GM10248 (cell line): ENCODE measurements around the gene ARHGAP21.

Experiments
- CTCF ChIA-PET: fragments of 300-600 bp; sonication (Branson Sonifier 250); formaldehyde crosslinking; extraction: SDS; loops from one replicate; lab custom pipeline; 2021; ENCODE audit warnings: antibody characterized with exemption; lab: Yijun Ruan, JAX
- POLR2A ChIA-PET: fragments of 350-650 bp; sonication (Branson Sonifier 250); formaldehyde crosslinking; extraction: SDS; loops from one replicate; lab custom pipeline; 2020; ENCODE audit warnings: antibody characterized with exemption; lab: Yijun Ruan, JAX
- DNase-seq: peaks from one replicate; pipeline ENCODE4 v3.0.0; 2012; ENCODE audit errors: extremely low spot score
- CTCF ChIP-seq: IDR thresholded peaks from 2 replicates; pipeline ENCODE4 v1.5.1; 2012; ENCODE audit warnings: mild to moderate bottlenecking, low read depth; ENCODE audit errors: extremely low read depth, missing control alignments, control extremely low read depth

ARHGAP21 gene

GRCh38 chr10:24575481-24576002 is 148.1 kb downstream of the ARHGAP21 start:
- no peak for TF ChIP-seq CTCF
- ChIA-PET CTCF (interaction anchor here (1.3 kb wide), 1 partner anchor 19 kb away, joined by 3 read pairs; no protein-coding TSS in a partner anchor), POLR2A (no interaction called here)
- no peak for DNase-seq

DNA sequence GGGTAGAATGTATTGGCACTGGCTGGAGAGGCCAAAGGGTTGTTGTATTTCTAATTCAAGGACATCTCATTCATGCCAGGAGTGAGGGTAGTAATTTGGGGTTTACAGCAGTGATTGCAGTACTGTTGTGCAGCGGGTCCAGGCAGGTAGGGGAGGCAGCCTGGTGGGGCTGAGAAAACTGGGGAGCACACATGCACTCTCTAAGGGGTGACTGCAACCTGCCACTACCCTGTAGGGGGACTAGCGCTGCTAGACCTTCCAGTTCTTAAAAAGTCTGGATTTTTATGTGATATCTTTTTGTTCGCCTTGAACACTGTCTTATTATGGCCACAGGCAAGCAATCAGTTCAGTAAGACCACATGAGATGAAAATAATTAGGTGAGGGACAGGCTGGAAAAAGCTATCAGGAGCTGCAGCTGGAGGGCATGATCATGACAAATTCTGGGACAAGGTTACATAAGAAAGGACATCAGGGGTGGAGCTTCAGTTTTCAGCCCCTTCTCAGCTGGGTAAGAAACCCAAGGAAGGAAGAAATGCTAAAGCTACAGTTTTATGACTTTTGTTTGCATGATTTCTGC is 149.0 kb downstream of the ARHGAP21 start:
- no peak for TF ChIP-seq CTCF
- CTCF ChIA-PET = interaction anchor here (1.3 kb wide), 1 partner anchor 18 kb away, joined by 3 read pairs; no protein-coding TSS in a partner anchor
- POLR2A ChIA-PET = no interaction called here

GRCh38 chr10:24574161-24574560 is 149.5 kb downstream of the ARHGAP21 start:
- ChIA-PET CTCF (interaction anchor here (1.3 kb wide), 1 partner anchor 17 kb away, joined by 3 read pairs; no protein-coding TSS in a partner anchor), POLR2A (no interaction called here)
- DNase-seq = no peak
- no peak for TF ChIP-seq CTCF

More for the DNA sequence above, 149.0 kb downstream of the ARHGAP21 start:
- DNase-seq = no peak

- DNase-seq = no peak
- POLR2A ChIA-PET = no interaction called here
- CTCF ChIA-PET = interaction anchor here (1.2 to 2.1 kb wide), 3 partner anchors 13 to 41 kb away, joined by 3 to 11 read pairs (median 5); no protein-coding TSS in a partner anchor
- no peak for TF ChIP-seq CTCF
Observed at GRCh38 chr10:24571870-24572450, 151.7 kb downstream of the ARHGAP21 start.

DNA sequence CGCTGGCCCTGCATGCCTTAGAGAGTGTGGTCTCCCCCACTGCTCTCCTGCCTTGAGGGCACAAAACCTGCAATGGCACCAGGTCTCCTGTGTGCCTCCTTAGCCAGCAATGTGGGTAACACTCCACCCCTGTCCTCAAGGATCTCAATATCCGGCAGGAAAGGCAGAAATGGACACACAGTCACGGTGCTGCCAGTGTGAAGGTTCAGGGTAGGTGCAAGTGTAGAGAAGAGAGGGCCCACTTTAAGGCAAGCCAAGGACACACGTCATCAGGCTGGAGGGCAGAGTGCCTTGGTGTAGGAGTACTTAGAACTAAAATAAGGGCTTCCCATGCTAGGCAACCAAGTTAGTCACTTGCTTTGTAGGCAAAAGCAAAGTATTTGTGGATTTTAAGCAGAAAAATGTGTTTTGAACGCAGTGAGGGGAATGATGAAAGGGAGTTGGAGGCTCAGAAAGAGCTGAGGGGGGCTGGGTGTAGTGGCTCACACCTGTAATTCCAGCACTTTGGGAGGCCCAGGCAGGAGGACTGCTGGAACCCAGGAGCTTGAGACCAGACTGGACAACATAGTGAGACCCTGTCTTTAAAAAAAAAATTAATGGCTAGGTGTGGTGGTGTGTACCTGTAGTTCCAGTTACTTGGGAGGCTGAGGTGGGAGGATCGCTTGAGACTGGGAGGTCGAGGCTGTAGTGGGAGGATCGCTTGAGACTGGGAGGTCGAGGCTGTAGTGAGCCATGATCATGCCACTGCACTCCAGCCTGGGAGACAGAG is 152.8 kb downstream of the ARHGAP21 start:
- no peak for DNase-seq
- no peak for TF ChIP-seq CTCF
- POLR2A ChIA-PET = no interaction called here
- CTCF ChIA-PET = interaction anchor here (1.2 to 2.1 kb wide), 4 partner anchors 12 to 43 kb away, joined by 3 to 11 read pairs (median 4); no protein-coding TSS in a partner anchor

DNA sequence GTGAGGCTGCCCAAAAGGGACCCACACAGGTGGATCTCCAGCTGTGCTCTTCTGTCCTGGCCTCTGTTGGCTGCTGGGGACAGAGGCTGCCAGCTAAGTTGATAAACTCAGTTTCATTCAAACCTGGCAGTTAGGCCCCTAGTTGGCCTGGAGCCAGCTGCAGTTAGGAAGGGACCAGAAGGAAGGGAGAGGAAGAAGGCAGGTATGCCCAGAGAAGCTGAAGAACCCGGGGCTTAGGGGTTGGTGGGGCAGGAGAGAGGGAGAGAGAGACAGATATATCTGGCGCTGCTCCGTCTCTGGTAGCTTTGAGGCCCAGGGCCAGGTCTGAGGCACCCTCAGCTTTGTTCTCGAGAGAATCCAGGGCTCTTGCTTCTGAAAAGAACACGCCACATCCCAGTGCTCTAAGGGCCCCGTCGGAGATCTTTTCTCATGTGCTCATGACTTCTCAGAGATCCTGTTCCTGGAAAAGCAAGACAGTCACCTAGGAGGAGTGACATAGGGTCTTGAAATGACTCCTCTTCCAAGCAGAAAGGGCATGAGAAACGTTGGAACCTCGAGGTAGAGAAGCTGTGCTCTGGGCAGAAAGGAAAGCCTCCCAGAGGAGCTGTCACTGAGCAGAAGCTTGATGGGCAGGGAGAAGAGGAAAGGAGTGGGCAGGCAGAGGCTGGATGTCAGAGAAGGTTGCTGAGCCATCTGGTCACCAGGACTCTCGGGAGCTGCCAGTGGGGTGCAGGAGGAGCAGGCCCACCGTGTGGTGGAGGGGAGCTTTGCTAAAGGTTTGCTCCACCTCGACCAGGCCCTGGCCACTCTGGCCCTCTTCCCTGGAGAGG is 153.6 kb downstream of the ARHGAP21 start:
- POLR2A ChIA-PET = no interaction called here
- CTCF ChIA-PET = interaction anchor here (1.6 to 1.7 kb wide), 2 partner anchors 11 to 14 kb away, joined by 4 read pairs; no protein-coding TSS in a partner anchor
- TF ChIP-seq CTCF = no peak
- DNase-seq = no peak
